MM.1S (cell line): Measurements from ENCODE around the gene RRP12.
A peak's percentile ranks its signal among the peaks of the same experiment; 100 is the strongest.

Source experiments
- DNase-seq: peaks from one replicate; pipeline ENCODE4 v3.0.0-alpha.2; 2015
- H2AFZ ChIP-seq: fragments of 300-600 bp; sonication (generic); 2 replicates; pipeline ENCODE4 v1.6.0; 2016; ENCODE audit warnings: antibody characterized with exemption, low read length
- H3F3A ChIP-seq: fragments of 300-600 bp; sonication (generic); 2 replicates; pipeline ENCODE4 v1.6.1; 2016; ENCODE audit warnings: mild to moderate bottlenecking, antibody characterized with exemption, low read length, moderate library complexity, mixed read lengths; ENCODE audit not compliant: insufficient read depth
- H3K27ac ChIP-seq: fragments of 300-600 bp; sonication (generic); 2 replicates; pipeline ENCODE4 v1.5.1; 2016; ENCODE audit warnings: mild to moderate bottlenecking, low read length
- H3K27me3 ChIP-seq: fragments of 300-600 bp; sonication (generic); replicated peaks from 2 replicates; pipeline ENCODE4 v1.6.0; 2016; ENCODE audit warnings: low read length; ENCODE audit not compliant: insufficient read depth
- H3K36me3 ChIP-seq: fragments of 300-600 bp; sonication (generic); replicated peaks from 2 replicates; pipeline ENCODE4 v1.6.1; 2016; ENCODE audit warnings: mild to moderate bottlenecking, low read length, mixed read lengths; ENCODE audit not compliant: insufficient read depth
- H3K4me1 ChIP-seq: fragments of 300-600 bp; sonication (generic); 2 replicates; pipeline ENCODE4 v1.6.1; 2016; ENCODE audit warnings: low read length, mixed read lengths
- H3K4me2 ChIP-seq: fragments of 300-600 bp; sonication (generic); 2 replicates; pipeline ENCODE4 v1.6.0; 2016; ENCODE audit warnings: low read depth, low read length
- H3K4me3 ChIP-seq: fragments of 300-600 bp; sonication (generic); 2 replicates; pipeline ENCODE4 v1.5.1; 2016; ENCODE audit warnings: low read length, mixed read lengths
- H3K79me2 ChIP-seq: fragments of 300-600 bp; sonication (generic); 2 replicates; pipeline ENCODE4 v1.6.1; 2016; ENCODE audit warnings: mixed run types, low read length, mixed read lengths
- H3K9ac ChIP-seq: fragments of 300-600 bp; sonication (generic); 2 replicates; pipeline ENCODE4 v1.6.1; 2016; ENCODE audit warnings: low read length, mixed read lengths
- H3K9me2 ChIP-seq: fragments of 300-600 bp; sonication (generic); replicated peaks from 2 replicates; pipeline ENCODE4 v1.6.1; 2016; ENCODE audit warnings: mild to moderate bottlenecking, low read length, mixed read lengths; ENCODE audit not compliant: insufficient read depth
- H3K9me3 ChIP-seq: fragments of 300-600 bp; sonication (generic); replicated peaks from 2 replicates; pipeline ENCODE4 v1.6.1; 2016; ENCODE audit warnings: mild to moderate bottlenecking, low read length, mixed read lengths; ENCODE audit not compliant: insufficient read depth
- H4K20me1 ChIP-seq: fragments of 300-600 bp; sonication (generic); 2 replicates; pipeline ENCODE4 v1.6.1; 2016; ENCODE audit warnings: mild to moderate bottlenecking, low read length, moderate library complexity, mixed read lengths; ENCODE audit not compliant: insufficient read depth
- EZH2 ChIP-seq: fragments of 300-600 bp; sonication (generic); optimal IDR thresholded peaks from 2 replicates; pipeline ENCODE3; 2017; ENCODE audit warnings: low read depth, mild to moderate bottlenecking, antibody characterized with exemption, low read length, mixed read lengths
- EZH2phosphoT487 ChIP-seq: fragments of 300-600 bp; sonication (generic); IDR thresholded peaks from 2 replicates; pipeline ENCODE4 v1.6.1; 2018; ENCODE audit warnings: antibody characterized with exemption, low read length
- TF ChIP-seq, protein P1 (sequence below): fragments of 300-600 bp; sonication (generic); IDR thresholded peaks from 2 replicates; pipeline ENCODE4 v1.5.1; 2016; ENCODE audit warnings: antibody characterized with exemption, low read length, mixed read lengths

RRP12 gene

DNA sequence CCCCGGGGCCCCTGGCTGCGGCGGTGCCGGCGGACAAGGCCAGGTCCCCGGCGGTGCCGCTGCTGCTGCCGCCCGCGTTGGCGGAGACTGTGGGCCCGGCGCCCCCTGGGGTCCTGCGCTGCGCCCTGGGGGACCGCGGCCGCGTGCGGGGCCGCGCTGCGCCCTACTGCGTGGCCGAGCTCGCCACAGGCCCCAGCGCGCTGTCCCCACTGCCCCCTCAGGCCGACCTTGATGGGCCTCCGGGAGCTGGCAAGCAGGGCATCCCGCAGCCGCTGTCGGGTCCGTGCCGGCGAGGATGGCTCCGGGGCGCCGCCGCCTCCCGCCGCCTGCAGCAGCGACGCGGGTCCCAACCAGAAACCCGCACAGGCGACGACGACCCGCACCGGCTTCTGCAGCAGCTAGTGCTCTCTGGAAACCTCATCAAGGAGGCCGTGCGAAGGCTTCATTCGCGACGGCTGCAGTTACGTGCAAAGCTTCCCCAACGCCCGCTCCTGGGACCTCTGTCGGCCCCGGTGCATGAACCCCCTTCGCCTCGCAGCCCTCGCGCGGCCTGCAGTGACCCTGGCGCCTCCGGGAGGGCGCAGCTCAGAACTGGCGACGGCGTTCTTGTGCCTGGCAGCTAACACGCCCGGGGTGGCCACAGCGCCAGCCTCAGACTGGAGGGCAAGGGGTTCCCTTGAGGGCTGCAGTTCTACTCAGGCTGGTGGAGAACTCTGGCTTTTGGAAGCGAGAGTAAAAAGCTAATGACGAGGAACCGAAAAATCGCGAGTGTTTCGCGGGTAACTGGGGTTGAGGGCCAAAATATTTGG, 81.3 kb downstream of the RRP12 start:
- Histone ChIP-seq H3F3A (peaks cover 9% of the 10 kb centered on the region; the same call in 1 of the 2 replicates), H3K36me3 (no peaks in the 10 kb centered on the region), H3K27ac (no peak overlapping the region), H3K4me2 (peak overlapping the region; percentile 98), H3K4me1 (0 out of 2 replicates have a peak, but pooled peaks cover 5% of the 10 kb centered on the region), H3K79me2 (no peaks in the 10 kb centered on the region), H4K20me1 (no peaks in the 10 kb centered on the region), H3K4me3 (peak overlapping the region; percentile 71), H2AFZ (peak overlapping the region; percentile 96), H3K9me3 (no peaks in the 10 kb centered on the region), H3K9ac (peak overlapping the region; percentile 55; the same call in 1 of the 2 replicates), H3K9me2 (no peaks in the 10 kb centered on the region), H3K27me3 (no peaks in the 10 kb centered on the region)
- no peak for TF ChIP-seq EZH2
- TF ChIP-seq, protein P1, sequence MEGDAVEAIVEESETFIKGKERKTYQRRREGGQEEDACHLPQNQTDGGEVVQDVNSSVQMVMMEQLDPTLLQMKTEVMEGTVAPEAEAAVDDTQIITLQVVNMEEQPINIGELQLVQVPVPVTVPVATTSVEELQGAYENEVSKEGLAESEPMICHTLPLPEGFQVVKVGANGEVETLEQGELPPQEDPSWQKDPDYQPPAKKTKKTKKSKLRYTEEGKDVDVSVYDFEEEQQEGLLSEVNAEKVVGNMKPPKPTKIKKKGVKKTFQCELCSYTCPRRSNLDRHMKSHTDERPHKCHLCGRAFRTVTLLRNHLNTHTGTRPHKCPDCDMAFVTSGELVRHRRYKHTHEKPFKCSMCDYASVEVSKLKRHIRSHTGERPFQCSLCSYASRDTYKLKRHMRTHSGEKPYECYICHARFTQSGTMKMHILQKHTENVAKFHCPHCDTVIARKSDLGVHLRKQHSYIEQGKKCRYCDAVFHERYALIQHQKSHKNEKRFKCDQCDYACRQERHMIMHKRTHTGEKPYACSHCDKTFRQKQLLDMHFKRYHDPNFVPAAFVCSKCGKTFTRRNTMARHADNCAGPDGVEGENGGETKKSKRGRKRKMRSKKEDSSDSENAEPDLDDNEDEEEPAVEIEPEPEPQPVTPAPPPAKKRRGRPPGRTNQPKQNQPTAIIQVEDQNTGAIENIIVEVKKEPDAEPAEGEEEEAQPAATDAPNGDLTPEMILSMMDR, result peak; percentile 41
- peak; percentile 62 for DNase-seq

DNA sequence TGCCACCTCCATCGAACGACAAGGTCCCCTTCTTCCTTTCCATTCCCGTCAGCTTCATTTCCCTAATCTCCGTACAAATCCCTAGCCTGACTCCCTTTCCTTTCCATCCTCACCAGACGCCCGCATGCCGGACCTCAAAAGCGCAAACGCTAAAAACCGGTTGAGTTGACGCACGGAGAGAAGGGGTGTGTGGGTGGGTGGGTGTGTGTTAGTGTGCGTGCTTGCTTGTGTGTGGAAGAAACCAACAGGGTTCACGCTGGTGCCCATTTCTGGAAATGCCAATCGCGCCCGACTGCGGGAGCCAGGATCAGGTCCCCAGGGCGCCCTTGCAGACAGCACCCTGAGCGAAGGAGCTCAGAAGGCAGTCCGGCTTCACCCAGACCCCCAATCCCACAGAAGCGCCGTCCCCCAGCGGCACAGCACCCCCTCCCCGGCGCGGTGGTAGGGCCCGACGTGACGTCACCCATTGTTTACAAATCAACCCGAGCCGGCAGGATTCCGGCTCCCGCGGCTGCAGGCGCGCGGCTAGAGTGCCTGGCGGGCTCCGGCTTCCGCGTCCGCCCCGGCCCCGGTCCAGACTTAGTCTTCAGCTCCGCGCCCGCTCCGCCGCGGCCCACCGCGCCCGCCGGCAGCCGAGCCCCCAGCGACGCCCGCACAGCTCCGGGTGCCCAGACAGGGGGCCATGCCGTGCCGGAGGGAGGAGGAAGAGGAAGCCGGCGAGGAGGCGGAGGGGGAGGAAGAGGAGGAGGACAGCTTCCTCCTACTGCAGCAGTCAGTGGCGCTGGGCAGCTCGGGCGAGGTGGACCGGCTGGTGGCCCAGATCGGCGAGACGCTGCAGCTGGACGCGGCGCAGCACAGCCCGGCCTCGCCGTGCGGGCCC, 82.1 kb downstream of the RRP12 start, which contains the start of gene FRAT1:
TSS of gene FRAT1 (plus strand) at position 500 of the 880 bp plus-strand sequence. CDS start at position 683, 183 bp downstream.
- no peaks in the 10 kb centered on the region for H3K36me3 ChIP-seq
- no peaks in the 10 kb centered on the region for H4K20me1 ChIP-seq
- H3K4me2 ChIP-seq, result peak within 1 kb of the TSS; percentile 98
- peak within 1 kb of the TSS; percentile 85 for H3K27ac ChIP-seq
- peak within 1 kb of the TSS; percentile 96 for H2AFZ ChIP-seq
- TF ChIP-seq EZH2 (no peak), EZH2phosphoT487 (no peak)
- TF ChIP-seq, protein P1, result no peak
- DNase-seq, result peak; percentile 84
- no peaks in the 10 kb centered on the region for H3K9me3 ChIP-seq
- peaks cover 9% of the 10 kb centered on the region; the same call in 1 of the 2 replicates for H3F3A ChIP-seq
- H3K4me3 ChIP-seq, result peak within 1 kb of the TSS; percentile 93
- H3K27me3 ChIP-seq, result no peaks in the 10 kb centered on the region
- no peaks in the 10 kb centered on the region for H3K9me2 ChIP-seq
- 0 out of 2 replicates have a peak, but pooled peaks cover 5% of the 10 kb centered on the region for H3K4me1 ChIP-seq
- peak within 1 kb of the TSS; percentile 99 for H3K9ac ChIP-seq
- no peaks in the 10 kb centered on the region for H3K79me2 ChIP-seq

DNA sequence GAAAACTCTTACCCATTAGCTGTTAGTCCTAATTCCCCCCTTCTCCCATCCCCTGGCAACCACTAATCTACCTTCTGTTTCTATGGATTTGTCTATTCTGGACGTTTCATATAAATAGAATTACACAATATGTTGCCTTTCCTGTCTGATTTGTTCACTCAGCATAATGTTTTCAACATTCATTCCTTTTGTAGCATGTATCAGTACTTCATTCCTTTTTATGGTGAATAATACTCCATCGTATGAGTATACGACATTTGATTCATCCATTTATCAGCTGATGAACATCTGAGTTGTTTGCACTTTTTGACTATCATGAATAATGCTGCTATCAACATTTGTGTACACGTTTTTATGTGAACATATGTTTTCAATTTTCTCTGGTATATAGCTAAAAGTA, 86.5 kb downstream of the RRP12 start:
- no peaks in the 10 kb centered on the region for H3K36me3 ChIP-seq
- no peaks in the 10 kb centered on the region for H3K9me3 ChIP-seq
- no peaks in the 10 kb centered on the region for H3K9me2 ChIP-seq
- TF ChIP-seq EZH2phosphoT487 (no peak), EZH2 (no peak)
- H3K9ac ChIP-seq, result no peak overlapping the region
- H3K27me3 ChIP-seq, result no peaks in the 10 kb centered on the region
- no peak overlapping the region for H3K27ac ChIP-seq
- no peak overlapping the region for H3K4me2 ChIP-seq
- no peaks in the 10 kb centered on the region for H4K20me1 ChIP-seq
- no peaks in the 10 kb centered on the region for H3K79me2 ChIP-seq
- H2AFZ ChIP-seq, result no peak overlapping the region
- H3F3A ChIP-seq, result no peaks in the 10 kb centered on the region
- H3K4me3 ChIP-seq, result no peak overlapping the region
- no peak for DNase-seq
- no peaks in the 10 kb centered on the region for H3K4me1 ChIP-seq
